GM12874 (cell line): ENCODE results near the gene ARMC6.

Source experiments
- CTCF ChIP-seq: IDR thresholded peaks from 2 replicates; pipeline ENCODE4 v1.5.1; 2011; ENCODE audit warnings: low read depth, mild to moderate bottlenecking, control low read depth, low read length, moderate library complexity; ENCODE audit not compliant: insufficient read depth

The ARMC6 gene

GRCh38 chr19:18999016-18999758 is 34.2 kb upstream of the ARMC6 start:
- no peak for TF ChIP-seq CTCF

GRCh38 chr19:18999896-19000620 is 33.3 kb upstream of the ARMC6 start:
- no peak for TF ChIP-seq CTCF

- TF ChIP-seq CTCF = no peak
These were observed 29.3 kb upstream of the ARMC6 start for GRCh38 chr19:19004144-19004543.

GRCh38 chr19:19006213-19006612 is 27.2 kb upstream of the ARMC6 start:
- no peak for TF ChIP-seq CTCF

- no peak for TF ChIP-seq CTCF
These were observed 23.5 kb upstream of the ARMC6 start for GRCh38 chr19:19009951-19010350.

- no peak for TF ChIP-seq CTCF
These were observed 22.9 kb upstream of the ARMC6 start for GRCh38 chr19:19010551-19010950.

- TF ChIP-seq CTCF = no peak
These were observed 12.3 kb upstream of the ARMC6 start for GRCh38 chr19:19021115-19021514.
